Measurements from ENCODE around the gene BRF1.
A peak's percentile ranks its signal among the peaks of the same experiment; 100 is the strongest.

Gene BRF1

GRCh38 chr14:105247715-105248367, 53.0 kb downstream of the BRF1 start:
- Histone ChIP-seq H3K36me3 (ENCODE audit: low read length) (no peaks in the 10 kb centered on the region), H4K20me1 (ENCODE audit: low read depth, low read length) (no peaks in the 10 kb centered on the region), H2AFZ (ENCODE audit: low read depth, low read length, severe bottlenecking) (peak overlapping the region; percentile 94), H3K9ac (ENCODE audit: low read length) (peak overlapping the region; percentile 65), H3K9me3 (ENCODE audit: insufficient read depth, low read length) (no peaks in the 10 kb centered on the region), H3K79me2 (ENCODE audit: insufficient read depth, low read length) (no peaks in the 10 kb centered on the region), H3F3A (ENCODE audit: insufficient read depth) (no peaks in the 10 kb centered on the region), H3K4me2 (ENCODE audit: low read depth, low read length, poor library complexity, severe bottlenecking) (peak overlapping the region; percentile 67), H3K9me2 (replicated peaks; ENCODE audit: insufficient read depth, low read length) (no peaks in the 10 kb centered on the region), H3K27me3 (ENCODE audit: low read length) (no peaks in the 10 kb centered on the region), H3K27ac (ENCODE audit: low read depth, low read length) (no peak overlapping the region), H3K4me3 (ENCODE audit: insufficient read depth, low read length, poor library complexity, severe bottlenecking) (peak overlapping the region; percentile 59)
- TF ChIP-seq EZH2phosphoT487 (conservative IDR thresholded peaks at IDR 0.05; ENCODE audit: low read length) (no peak), CTCF (IDR thresholded peaks at IDR 0.05; ENCODE audit: insufficient read depth, low read length, poor library complexity, severe bottlenecking) (no peak)

GRCh38 chr14:105247026-105247425, 53.8 kb downstream of the BRF1 start:
- TF ChIP-seq CTCF (IDR thresholded peaks at IDR 0.05; ENCODE audit: insufficient read depth, low read length, poor library complexity, severe bottlenecking), result no peak
- TF ChIP-seq EZH2phosphoT487 (conservative IDR thresholded peaks at IDR 0.05; ENCODE audit: low read length), result no peak
- H4K20me1 ChIP-seq (ENCODE audit: low read depth, low read length), result no peaks in the 10 kb centered on the region
- no peak overlapping the region for H2AFZ ChIP-seq (ENCODE audit: low read depth, low read length, severe bottlenecking)
- no peaks in the 10 kb centered on the region for H3K36me3 ChIP-seq (ENCODE audit: low read length)
- no peaks in the 10 kb centered on the region for H3K9me3 ChIP-seq (ENCODE audit: insufficient read depth, low read length)
- H3K27ac ChIP-seq (ENCODE audit: low read depth, low read length), result no peak overlapping the region
- no peaks in the 10 kb centered on the region for H3K27me3 ChIP-seq (ENCODE audit: low read length)
- H3K4me2 ChIP-seq (ENCODE audit: low read depth, low read length, poor library complexity, severe bottlenecking), result no peak overlapping the region
- no peak overlapping the region for H3K9ac ChIP-seq (ENCODE audit: low read length)
- no peaks in the 10 kb centered on the region for H3K9me2 ChIP-seq (replicated peaks; ENCODE audit: insufficient read depth, low read length)
- no peaks in the 10 kb centered on the region for H3F3A ChIP-seq (ENCODE audit: insufficient read depth)
- no peak overlapping the region for H3K4me3 ChIP-seq (ENCODE audit: insufficient read depth, low read length, poor library complexity, severe bottlenecking)
- no peaks in the 10 kb centered on the region for H3K79me2 ChIP-seq (ENCODE audit: insufficient read depth, low read length)

- Histone ChIP-seq H3K4me3 (ENCODE audit: insufficient read depth, low read length, poor library complexity, severe bottlenecking) (no peak overlapping the region), H3K4me2 (ENCODE audit: low read depth, low read length, poor library complexity, severe bottlenecking) (no peak overlapping the region), H3K27me3 (ENCODE audit: low read length) (no peaks in the 10 kb centered on the region), H3F3A (ENCODE audit: insufficient read depth) (no peaks in the 10 kb centered on the region), H3K79me2 (ENCODE audit: insufficient read depth, low read length) (no peaks in the 10 kb centered on the region), H3K27ac (ENCODE audit: low read depth, low read length) (no peak overlapping the region), H3K9ac (ENCODE audit: low read length) (no peak overlapping the region), H3K36me3 (ENCODE audit: low read length) (no peaks in the 10 kb centered on the region), H2AFZ (ENCODE audit: low read depth, low read length, severe bottlenecking) (no peak overlapping the region), H3K9me2 (replicated peaks; ENCODE audit: insufficient read depth, low read length) (no peaks in the 10 kb centered on the region), H4K20me1 (ENCODE audit: low read depth, low read length) (no peaks in the 10 kb centered on the region), H3K9me3 (ENCODE audit: insufficient read depth, low read length) (no peaks in the 10 kb centered on the region)
- TF ChIP-seq CTCF (IDR thresholded peaks at IDR 0.05; ENCODE audit: insufficient read depth, low read length, poor library complexity, severe bottlenecking), result no peak
- TF ChIP-seq EZH2phosphoT487 (conservative IDR thresholded peaks at IDR 0.05; ENCODE audit: low read length), result no peak
Observed at GRCh38 chr14:105244334-105244733, 56.5 kb downstream of the BRF1 start.

Data from SU-DHL-6 (cell line).